ENCODE measurements around the gene JAZF1.
A peak's percentile ranks its signal among the peaks of the same experiment; 100 is the strongest.
"Not testable (repeated sequence)": the region's sequence is repeated elsewhere in the genome, so short reads cannot be mapped to it uniquely, and the experiment has no call there.

JAZF1 gene

GRCh38 chr7:27923642-27923980, 257.0 kb downstream of the JAZF1 start:
- Histone ChIP-seq H3K4me2 (ENCODE audit: low read length) (peak overlapping the region; percentile 77), H4K20me1 (ENCODE audit: control insufficient read depth, insufficient read depth, low read depth, low read length) (no peaks in the 10 kb centered on the region)

GRCh38 chr7:27922907-27923641, 257.5 kb downstream of the JAZF1 start:
- peaks cover 22% of the 10 kb centered on the region for H3F3A ChIP-seq (ENCODE audit: control insufficient read depth, insufficient read depth)
- no peak for TF ChIP-seq CTCF (IDR thresholded peaks at IDR 0.05; ENCODE audit: low read depth, low read length, poor library complexity, severe bottlenecking)
- no peak for TF ChIP-seq EZH2phosphoT487 (IDR thresholded peaks at IDR 0.05; ENCODE audit: borderline replicate concordance, low read length)
- H3K4me3 ChIP-seq (ENCODE audit: low read length), result peak overlapping the region; percentile 12
- H3K27me3 ChIP-seq (ENCODE audit: control insufficient read depth, low read length), result no peaks in the 10 kb centered on the region
- H3K27ac ChIP-seq (ENCODE audit: low read depth, low read length), result peak overlapping the region; percentile 62
- no peaks in the 10 kb centered on the region for H4K20me1 ChIP-seq (ENCODE audit: control insufficient read depth, insufficient read depth, low read depth, low read length)
- peak overlapping the region; percentile 77 for H3K4me2 ChIP-seq (ENCODE audit: low read length)
- H3K4me1 ChIP-seq (ENCODE audit: control insufficient read depth, low read length), result peaks cover 66% of the 10 kb centered on the region
- H3K36me3 ChIP-seq (ENCODE audit: control insufficient read depth, low read length), result no peaks in the 10 kb centered on the region
- no peaks in the 10 kb centered on the region for H3K9me2 ChIP-seq (replicated peaks; ENCODE audit: control insufficient read depth, low read length)
- H3K9me3 ChIP-seq (ENCODE audit: control insufficient read depth, insufficient read depth, low read length), result no peaks in the 10 kb centered on the region
- peaks cover 33% of the 10 kb centered on the region for H3K79me2 ChIP-seq (ENCODE audit: control insufficient read depth, low read length)

More at GRCh38 chr7:27923642-27923980, 257.0 kb downstream of the JAZF1 start:
- no peak overlapping the region for H3K27ac ChIP-seq (ENCODE audit: low read depth, low read length)
- no peaks in the 10 kb centered on the region for H3K9me3 ChIP-seq (ENCODE audit: control insufficient read depth, insufficient read depth, low read length)
- no peaks in the 10 kb centered on the region for H3K36me3 ChIP-seq (ENCODE audit: control insufficient read depth, low read length)
- H3K79me2 ChIP-seq (ENCODE audit: control insufficient read depth, low read length), result peaks cover 29% of the 10 kb centered on the region
- H3F3A ChIP-seq (ENCODE audit: control insufficient read depth, insufficient read depth), result peaks cover 18% of the 10 kb centered on the region
- no peak for TF ChIP-seq EZH2phosphoT487 (IDR thresholded peaks at IDR 0.05; ENCODE audit: borderline replicate concordance, low read length)
- no peak for TF ChIP-seq CTCF (IDR thresholded peaks at IDR 0.05; ENCODE audit: low read depth, low read length, poor library complexity, severe bottlenecking)
- no peaks in the 10 kb centered on the region for H3K9me2 ChIP-seq (replicated peaks; ENCODE audit: control insufficient read depth, low read length)
- peak overlapping the region; percentile 12 for H3K4me3 ChIP-seq (ENCODE audit: low read length)
- no peaks in the 10 kb centered on the region for H3K27me3 ChIP-seq (ENCODE audit: control insufficient read depth, low read length)
- H3K4me1 ChIP-seq (ENCODE audit: control insufficient read depth, low read length), result peaks cover 60% of the 10 kb centered on the region

GRCh38 chr7:27922389-27922788, 258.2 kb downstream of the JAZF1 start:
- Histone ChIP-seq H3F3A (ENCODE audit: control insufficient read depth, insufficient read depth) (peaks cover 24% of the 10 kb centered on the region), H3K4me3 (ENCODE audit: low read length) (0 out of 2 replicates have a peak overlapping the region, but pooled peaks have one; percentile 4), H3K27ac (ENCODE audit: low read depth, low read length) (peak overlapping the region; percentile 62), H3K4me1 (ENCODE audit: control insufficient read depth, low read length) (peaks cover 73% of the 10 kb centered on the region), H3K79me2 (ENCODE audit: control insufficient read depth, low read length) (peaks cover 40% of the 10 kb centered on the region), H3K4me2 (ENCODE audit: low read length) (peak overlapping the region; percentile 77)
- H3K27me3 ChIP-seq (ENCODE audit: control insufficient read depth, low read length); H3K9me2 ChIP-seq (replicated peaks; ENCODE audit: control insufficient read depth, low read length); H4K20me1 ChIP-seq (ENCODE audit: control insufficient read depth, insufficient read depth, low read depth, low read length); H3K9me3 ChIP-seq (ENCODE audit: control insufficient read depth, insufficient read depth, low read length); H3K36me3 ChIP-seq (ENCODE audit: control insufficient read depth, low read length): not testable (repeated sequence)

- Histone ChIP-seq H4K20me1 (ENCODE audit: control insufficient read depth, insufficient read depth, low read depth, low read length) (no peaks in the 10 kb centered on the region), H3F3A (ENCODE audit: control insufficient read depth, insufficient read depth) (peaks cover 24% of the 10 kb centered on the region), H3K4me1 (ENCODE audit: control insufficient read depth, low read length) (peaks cover 81% of the 10 kb centered on the region), H3K36me3 (ENCODE audit: control insufficient read depth, low read length) (peaks cover 12% of the 10 kb centered on the region), H3K4me2 (ENCODE audit: low read length) (peak overlapping the region; percentile 77), H3K4me3 (ENCODE audit: low read length) (peak overlapping the region; percentile 56), H3K79me2 (ENCODE audit: control insufficient read depth, low read length) (peaks cover 46% of the 10 kb centered on the region), H3K27me3 (ENCODE audit: control insufficient read depth, low read length) (no peaks in the 10 kb centered on the region), H3K9me3 (ENCODE audit: control insufficient read depth, insufficient read depth, low read length) (no peaks in the 10 kb centered on the region), H3K9me2 (replicated peaks; ENCODE audit: control insufficient read depth, low read length) (no peaks in the 10 kb centered on the region), H3K27ac (ENCODE audit: low read depth, low read length) (peak overlapping the region; percentile 62)
- TF ChIP-seq EZH2phosphoT487 (IDR thresholded peaks at IDR 0.05; ENCODE audit: borderline replicate concordance, low read length) (no peak), CTCF (IDR thresholded peaks at IDR 0.05; ENCODE audit: low read depth, low read length, poor library complexity, severe bottlenecking) (peak; percentile 83)
These were observed 259.3 kb downstream of the JAZF1 start for GRCh38 chr7:27921081-27921836.

Measured in DOHH2 (cell line).